ENCODE measurements around the gene OPCML. TPM values are rescaled to one million over a fixed set of nuclear protein-coding genes. Genes with fewer than 3 reads are reported as not detected.

The OPCML gene
- total and polyA plus RNA-seq, 7 donors, result 0.01 to 0.80 (median 0.07) TPM; not detected in 4

DNA sequence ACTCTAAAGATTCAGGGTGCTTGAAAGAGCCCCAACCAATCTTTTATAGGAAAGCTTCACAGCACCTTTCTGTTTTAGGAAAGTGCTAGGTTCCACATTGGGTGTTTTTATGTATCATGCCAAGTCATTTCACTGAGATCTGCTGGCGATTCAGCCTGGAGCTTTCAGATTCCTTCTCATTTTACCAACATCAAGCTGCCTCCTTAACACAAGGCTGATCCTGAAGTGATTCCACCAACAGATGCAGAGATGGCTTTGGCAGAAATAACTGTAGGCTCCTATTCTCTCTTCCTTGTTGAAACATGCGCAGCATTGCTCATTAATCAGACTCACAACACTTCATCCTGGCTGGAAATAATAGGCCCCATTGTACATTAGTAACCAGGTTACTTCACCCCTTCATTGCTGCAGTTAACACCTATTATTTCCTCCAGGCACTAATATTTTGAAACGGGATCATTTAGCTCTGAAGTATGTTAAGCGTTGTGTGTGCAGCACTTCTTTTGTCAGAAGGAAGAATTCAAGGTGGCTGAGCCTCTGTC lies 89.0 kb downstream of the OPCML start:
- Histone ChIP-seq H3K4me3 (no peak overlapping the region), H3K9me3 (peaks cover 7% of the 10 kb centered on the region), H3K4me1 (no peaks in the 10 kb centered on the region), H3K27ac (no peak overlapping the region), H3K36me3 (ENCODE audit: insufficient read depth in 1 of 2, low read depth in 1 of 2) (no peaks in the 10 kb centered on the region), H3K27me3 (ENCODE audit: insufficient read depth in 3 of 3, low read length in 2 of 3) (no peaks in the 10 kb centered on the region)
- no peak for ATAC-seq
- intact Hi-C loops (cut with DNase I), result loop anchor here in 1 of 2 donors (10.0 kb wide), 1 partner anchor 62 kb away; no protein-coding TSS in a partner anchor
- 62 to 70% (median 68%) methylated on average over 4 of the region's 4 CpGs for WGBS, 3 donors
- no peak for DNase-seq
- TF ChIP-seq, protein P1, sequence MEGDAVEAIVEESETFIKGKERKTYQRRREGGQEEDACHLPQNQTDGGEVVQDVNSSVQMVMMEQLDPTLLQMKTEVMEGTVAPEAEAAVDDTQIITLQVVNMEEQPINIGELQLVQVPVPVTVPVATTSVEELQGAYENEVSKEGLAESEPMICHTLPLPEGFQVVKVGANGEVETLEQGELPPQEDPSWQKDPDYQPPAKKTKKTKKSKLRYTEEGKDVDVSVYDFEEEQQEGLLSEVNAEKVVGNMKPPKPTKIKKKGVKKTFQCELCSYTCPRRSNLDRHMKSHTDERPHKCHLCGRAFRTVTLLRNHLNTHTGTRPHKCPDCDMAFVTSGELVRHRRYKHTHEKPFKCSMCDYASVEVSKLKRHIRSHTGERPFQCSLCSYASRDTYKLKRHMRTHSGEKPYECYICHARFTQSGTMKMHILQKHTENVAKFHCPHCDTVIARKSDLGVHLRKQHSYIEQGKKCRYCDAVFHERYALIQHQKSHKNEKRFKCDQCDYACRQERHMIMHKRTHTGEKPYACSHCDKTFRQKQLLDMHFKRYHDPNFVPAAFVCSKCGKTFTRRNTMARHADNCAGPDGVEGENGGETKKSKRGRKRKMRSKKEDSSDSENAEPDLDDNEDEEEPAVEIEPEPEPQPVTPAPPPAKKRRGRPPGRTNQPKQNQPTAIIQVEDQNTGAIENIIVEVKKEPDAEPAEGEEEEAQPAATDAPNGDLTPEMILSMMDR (IDR thresholded peaks at IDR 0.05), result no peak

- Histone ChIP-seq H3K36me3 (ENCODE audit: insufficient read depth in 1 of 2, low read depth in 1 of 2) (no peaks in the 10 kb centered on the region), H3K27ac (no peak overlapping the region), H3K9me3 (no peaks in the 10 kb centered on the region), H3K4me3 (no peak overlapping the region), H3K27me3 (ENCODE audit: insufficient read depth in 3 of 3, low read length in 2 of 3) (no peaks in the 10 kb centered on the region), H3K4me1 (no peaks in the 10 kb centered on the region)
- ATAC-seq (no peak), DNase-seq (no peak)
- TF ChIP-seq, protein P1 (IDR thresholded peaks at IDR 0.05), result no peak
- intact Hi-C loops (cut with DNase I), result loop anchor here in 1 of 2 donors (10.0 kb wide), 1 partner anchor 63 kb away; no protein-coding TSS in a partner anchor
- WGBS, 3 donors, result 46 to 54% (median 53%) methylated on average over 1 of the region's 1 CpG
Measured at GRCh38 chr11:133441964-133442660, 90.2 kb downstream of the OPCML start.

GRCh38 chr11:133425992-133426391 lies 106.3 kb downstream of the OPCML start:
- intact Hi-C loops (cut with DNase I), result no loop called here
- DNase-seq, result no peak
- Histone ChIP-seq H3K27me3 (ENCODE audit: insufficient read depth in 3 of 3, low read length in 2 of 3) (peaks cover 0 to 2% (median 0%) of the 10 kb centered on the region in 3 donors), H3K36me3 (ENCODE audit: insufficient read depth in 1 of 2, low read depth in 1 of 2) (no peaks in the 10 kb centered on the region), H3K27ac (no peak overlapping the region), H3K4me3 (no peak overlapping the region), H3K4me1 (no peaks in the 10 kb centered on the region), H3K9me3 (no peaks in the 10 kb centered on the region)
- no peak for ATAC-seq
- TF ChIP-seq, protein P1 (IDR thresholded peaks at IDR 0.05), result no peak

DNA sequence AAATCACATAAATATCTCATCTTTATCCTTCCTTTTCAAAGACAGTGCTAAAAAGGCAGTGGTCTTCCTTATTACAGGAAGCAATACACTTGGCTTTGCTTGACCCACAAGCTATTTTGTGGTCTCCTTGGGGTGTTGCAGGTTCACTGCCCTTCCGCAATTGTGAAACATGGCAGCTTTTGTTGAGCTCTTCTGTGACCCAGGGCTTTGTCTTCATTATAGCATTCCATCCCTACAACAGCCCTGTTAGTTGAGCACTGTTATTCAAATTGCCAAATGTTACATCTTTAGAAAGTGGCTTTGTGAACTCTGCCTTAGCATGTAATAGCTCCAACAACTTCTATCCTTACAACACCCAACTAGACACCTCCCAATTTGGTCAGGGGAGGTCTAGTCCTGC lies 107.1 kb downstream of the OPCML start:
- H3K27me3 ChIP-seq (ENCODE audit: insufficient read depth in 3 of 3, low read length in 2 of 3), result peaks cover 0 to 2% (median 0%) of the 10 kb centered on the region in 3 donors
- TF ChIP-seq, protein P1 (IDR thresholded peaks at IDR 0.05), result no peak
- ATAC-seq (no peak), DNase-seq (no peak)
- H3K27ac ChIP-seq, result no peak overlapping the region
- intact Hi-C loops (cut with DNase I), result no loop called here
- H3K36me3 ChIP-seq (ENCODE audit: insufficient read depth in 1 of 2, low read depth in 1 of 2), result no peaks in the 10 kb centered on the region
- 81 to 90% (median 87%) methylated on average over 1 of the region's 1 CpG for WGBS, 3 donors
- H3K9me3 ChIP-seq, result no peaks in the 10 kb centered on the region
- H3K4me1 ChIP-seq, result no peaks in the 10 kb centered on the region
- no peak overlapping the region for H3K4me3 ChIP-seq

All from psoas muscle (tissue), 8 donors.